ENCODE results near the gene GRK3.

- TF ChIP-seq CTCF (IDR thresholded peaks at IDR 0.05; ENCODE audit: low read depth, low read length) (no peak), MYC (IDR thresholded peaks at IDR 0.05; ENCODE audit: low read depth, low read length) (no peak)
Observed at GRCh38 chr22:25546751-25547150, 17.7 kb upstream of the GRK3 start.
